Muscle of leg (tissue), 11 donors: ENCODE results near the gene SHROOM3. TPM values are rescaled to one million over a fixed set of nuclear protein-coding genes. Genes with fewer than 3 reads are reported as not detected.

ENCODE experiments used
- DNase-seq: peaks from one replicate; pipeline ENCODE4 v3.0.0; 2013
- H3K27ac ChIP-seq: one replicate; pipeline ENCODE4 v1.5.1; 2013; ENCODE audit warnings: mild to moderate bottlenecking, low read length, control low read depth
- H3K27me3 ChIP-seq: one replicate; pipeline ENCODE4 v1.6.1; 2013; ENCODE audit warnings: low read length; ENCODE audit not compliant: control insufficient read depth, insufficient read depth
- H3K36me3 ChIP-seq: one replicate; pipeline ENCODE4 v1.6.1; 2013; ENCODE audit warnings: low read length; ENCODE audit not compliant: control insufficient read depth, insufficient read depth
- H3K4me1 ChIP-seq: one replicate; pipeline ENCODE4 v1.6.1; 2013; ENCODE audit warnings: low read length; ENCODE audit not compliant: control insufficient read depth, insufficient read depth
- H3K4me3 ChIP-seq: one replicate; pipeline ENCODE4 v1.5.1; 2013; ENCODE audit warnings: low read length, control low read depth
- H3K9me3 ChIP-seq: replicated peaks from 2 replicates; pipeline ENCODE4 v1.6.1; 2013; ENCODE audit warnings: low read depth, low read length; ENCODE audit not compliant: control insufficient read depth
- WGBS: methylation state at CpG from one replicate; pipeline ENCODE4 v1.1.5; 2013; ENCODE audit warnings: missing lambda C conversion rate; ENCODE audit not compliant: insufficient coverage; 5-methylcytosine and 5-hydroxymethylcytosine counted together
- polyA plus RNA-seq, 8 donors: library from polyadenylated mRNA; unstranded; fragments of 120-200 nt; gene quantifications; one replicate each; pipeline versions ENCODE4 v1.2.1 to v1.2.3, GENCODE V29; 2013; ENCODE audit warnings: inconsistent platforms in 1 of 8, low replicate concordance in 1 of 8; ENCODE audit not compliant: insufficient read length in 8 of 8, insufficient read depth in 1 of 8
- total RNA-seq: library from RNA; stranded (reverse); fragments of 120-200 nt; gene quantifications from one replicate; pipeline ENCODE4 v1.2.4, GENCODE V29; 2013

Gene SHROOM3
- total and polyA plus RNA-seq, 9 donors = 21.0 to 57.5 (median 29.0) TPM

- no peaks in the 10 kb centered on the region for H3K27me3 ChIP-seq
- DNase-seq = no peak
- no peak overlapping the region for H3K4me3 ChIP-seq
- no peak overlapping the region for H3K27ac ChIP-seq
- H3K9me3 ChIP-seq = peaks cover 15% of the 10 kb centered on the region
- WGBS = 92% methylated on average over 4 of the region's 10 CpGs
- H3K4me1 ChIP-seq = peaks cover 20% of the 10 kb centered on the region
- H3K36me3 ChIP-seq = no peaks in the 10 kb centered on the region
These were observed 374.7 kb downstream of the SHROOM3 start for GRCh38 chr4:76809594-76810305.

DNA sequence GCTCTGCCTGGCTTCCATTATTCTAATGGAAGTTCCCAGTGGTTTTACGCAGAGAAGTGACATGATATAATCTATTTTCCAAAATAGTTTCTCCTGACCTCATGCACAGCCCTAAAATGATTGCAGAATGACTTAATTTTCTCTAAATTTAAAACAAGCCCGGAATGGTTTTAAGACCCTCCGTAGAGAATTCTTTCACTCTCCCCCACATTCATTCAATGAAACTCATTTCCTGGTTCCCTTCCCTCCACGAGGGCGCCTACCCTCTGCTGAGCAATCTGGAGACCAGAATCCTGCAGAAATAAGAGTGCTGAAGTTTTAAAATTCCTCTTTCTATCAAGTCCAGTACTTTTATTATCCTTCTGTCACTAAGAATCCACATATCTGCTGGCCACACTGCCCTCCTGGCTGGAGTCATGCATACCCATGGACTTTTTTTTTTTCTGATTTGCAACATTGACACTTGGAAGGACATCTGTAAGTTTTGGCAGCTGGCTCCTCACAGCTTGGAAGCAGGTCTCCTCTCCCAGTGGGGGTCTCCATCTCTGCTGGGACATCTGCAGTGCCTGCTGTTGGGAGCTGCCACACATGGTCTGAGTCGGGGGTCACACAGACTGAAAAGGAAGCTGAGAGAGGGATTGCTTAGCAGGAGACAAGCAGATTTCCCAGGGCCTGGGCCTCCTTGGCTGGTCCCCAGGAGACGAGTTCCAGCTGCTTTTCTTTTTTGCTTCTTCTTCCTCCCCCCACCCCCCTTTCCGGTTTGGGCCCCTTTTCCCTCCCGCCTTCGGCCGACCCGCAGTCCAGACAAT lies 376.8 kb downstream of the SHROOM3 start:
- H3K4me1 ChIP-seq = peaks cover 20% of the 10 kb centered on the region
- H3K27me3 ChIP-seq = no peaks in the 10 kb centered on the region
- DNase-seq = peak; percentile 95
- no peak overlapping the region for H3K4me3 ChIP-seq
- no peaks in the 10 kb centered on the region for H3K36me3 ChIP-seq
- H3K27ac ChIP-seq = peak overlapping the region; percentile 89
- peaks cover 15% of the 10 kb centered on the region for H3K9me3 ChIP-seq
- WGBS = 3% methylated on average over 7 of the region's 12 CpGs

DNA sequence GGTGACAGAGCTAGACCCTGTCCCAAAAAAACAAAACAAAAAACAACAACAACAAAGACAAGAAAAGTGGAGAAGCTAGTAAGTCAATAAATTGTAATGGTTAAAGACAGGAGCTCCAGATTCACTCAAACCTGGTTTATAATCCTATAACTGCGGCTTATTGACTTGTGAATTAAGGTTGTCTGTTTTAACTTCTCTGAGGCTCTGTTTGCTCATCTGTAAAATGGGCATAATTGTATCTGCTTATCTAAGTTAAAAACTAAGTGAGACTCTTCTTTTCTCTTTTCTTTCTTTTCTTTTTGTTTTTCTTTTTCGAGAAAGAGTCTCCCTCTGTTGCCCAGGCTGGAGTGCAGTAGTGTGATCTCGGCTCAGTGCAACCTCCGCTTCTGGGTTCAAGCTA lies 378.0 kb downstream of the SHROOM3 start:
- no peak for DNase-seq
- Histone ChIP-seq H3K27ac (peak overlapping the region; percentile 87), H3K27me3 (no peaks in the 10 kb centered on the region), H3K9me3 (peaks cover 11% of the 10 kb centered on the region), H3K4me3 (no peak overlapping the region), H3K4me1 (peaks cover 20% of the 10 kb centered on the region), H3K36me3 (no peaks in the 10 kb centered on the region)
- 100% methylated on average over 2 of the region's 4 CpGs for WGBS

GRCh38 chr4:76821641-76822040 lies 386.6 kb downstream of the SHROOM3 start:
- no CpG with 5 or more reads among the region's 1 CpG for WGBS
- Histone ChIP-seq H3K27me3 (no peaks in the 10 kb centered on the region), H3K36me3 (no peaks in the 10 kb centered on the region), H3K9me3 (no peaks in the 10 kb centered on the region), H3K4me1 (peaks cover 5% of the 10 kb centered on the region), H3K4me3 (no peak overlapping the region), H3K27ac (peak overlapping the region; percentile 70)
- DNase-seq = peak; percentile 95

DNA sequence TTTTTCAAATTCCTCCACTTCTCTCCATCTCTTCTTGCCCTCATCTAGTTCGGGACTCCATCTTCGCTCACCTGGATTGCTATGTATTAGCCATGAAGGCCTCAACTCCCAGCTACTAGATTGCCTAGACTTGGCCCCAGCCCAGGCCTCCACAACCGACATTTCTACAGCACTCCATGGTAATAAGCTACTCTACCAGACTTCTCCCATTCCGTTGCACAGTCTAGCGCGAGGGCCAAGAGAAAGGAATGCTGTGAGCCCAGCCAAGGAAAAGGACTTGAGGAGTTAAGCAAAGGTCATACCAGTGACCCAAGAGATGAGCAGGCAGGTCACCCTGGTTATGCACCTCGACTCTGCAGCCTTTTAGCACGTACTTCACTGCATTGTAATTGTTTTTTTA lies 387.3 kb downstream of the SHROOM3 start:
- H3K27me3 ChIP-seq = no peaks in the 10 kb centered on the region
- DNase-seq = peak; percentile 47
- no peaks in the 10 kb centered on the region for H3K9me3 ChIP-seq
- H3K4me3 ChIP-seq = no peak overlapping the region
- no peaks in the 10 kb centered on the region for H3K36me3 ChIP-seq
- peak overlapping the region; percentile 70 for H3K27ac ChIP-seq
- peaks cover 5% of the 10 kb centered on the region for H3K4me1 ChIP-seq
- 49% methylated on average over 5 of the region's 8 CpGs for WGBS

DNA sequence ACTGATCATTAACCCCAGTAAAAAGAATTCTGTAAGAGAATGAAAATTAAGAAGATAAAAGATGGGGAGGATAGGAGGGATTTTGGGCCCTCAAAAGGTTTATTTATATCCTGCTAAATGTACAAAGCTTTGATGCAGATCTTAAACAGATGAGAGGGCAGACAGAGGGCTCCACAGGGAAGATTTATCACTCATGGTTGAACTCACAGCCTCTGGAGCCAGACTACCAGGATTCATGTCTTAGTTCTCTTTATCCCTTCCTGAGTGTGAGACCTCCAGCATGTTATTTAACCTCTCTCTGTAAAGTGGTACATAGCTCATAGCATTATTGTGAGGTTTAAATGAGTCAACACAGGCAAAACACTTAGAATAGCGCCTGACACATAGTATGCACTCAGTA lies 388.5 kb downstream of the SHROOM3 start:
- Histone ChIP-seq H3K36me3 (no peaks in the 10 kb centered on the region), H3K27ac (no peak overlapping the region), H3K9me3 (no peaks in the 10 kb centered on the region), H3K27me3 (no peaks in the 10 kb centered on the region), H3K4me1 (peaks cover 5% of the 10 kb centered on the region), H3K4me3 (no peak overlapping the region)
- DNase-seq = no peak
- WGBS = no CpG with 5 or more reads among the region's 1 CpG

DNA sequence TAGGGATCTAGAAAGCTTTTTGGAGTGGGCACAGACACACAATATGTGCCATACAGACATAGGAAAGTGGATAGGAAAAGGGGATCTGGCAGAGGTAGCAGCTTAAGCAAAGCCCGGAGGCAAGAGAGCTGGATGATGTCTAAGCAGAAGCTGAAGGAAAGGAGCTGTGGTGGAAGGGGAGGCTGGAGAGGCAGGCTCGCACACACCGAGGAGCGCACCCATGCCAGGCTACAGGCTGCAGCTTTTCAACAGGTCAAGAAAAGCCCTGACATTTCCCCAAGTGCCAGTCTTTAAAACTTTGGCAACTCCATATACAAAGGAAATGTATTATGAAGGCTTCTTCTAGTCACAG lies 395.6 kb downstream of the SHROOM3 start:
- 44% methylated on average over 1 of the region's 4 CpGs for WGBS
- no peak overlapping the region for H3K4me3 ChIP-seq

DNA sequence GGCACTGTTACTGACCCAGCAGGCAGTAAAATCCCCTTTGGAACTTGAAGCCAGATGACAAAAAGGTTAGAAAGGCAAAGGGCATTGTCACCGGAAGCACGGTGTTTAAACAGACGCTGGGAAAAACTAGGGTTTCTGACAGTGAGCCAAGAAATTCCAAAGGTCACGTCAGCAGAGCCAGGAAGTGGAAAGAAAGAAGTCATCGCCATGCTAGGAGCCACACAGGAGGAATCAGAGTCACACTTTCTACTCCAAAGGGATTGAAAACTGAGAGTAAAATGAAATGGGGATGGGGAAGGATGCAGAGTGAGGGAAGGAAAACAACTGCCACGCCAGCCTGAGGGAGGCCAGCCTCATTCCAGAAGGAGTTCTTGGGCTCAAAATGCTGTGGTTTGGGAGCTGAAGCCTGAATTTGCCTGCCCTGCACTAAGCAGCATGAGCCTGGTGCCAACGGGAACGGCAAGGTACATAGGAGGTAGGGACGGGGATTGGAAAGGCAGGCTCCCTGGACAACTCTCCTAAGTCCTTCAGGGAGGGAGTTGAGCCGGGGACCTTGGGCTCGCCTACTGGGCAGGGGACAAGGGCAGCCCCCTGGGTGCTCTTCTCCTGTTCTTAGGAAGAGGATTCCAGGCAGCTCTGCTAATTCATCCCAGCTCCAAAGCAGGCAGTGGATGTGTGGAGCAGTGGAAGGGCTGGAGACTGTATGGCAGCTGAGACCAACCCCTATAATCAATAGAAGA lies 396.1 kb downstream of the SHROOM3 start:
- 31% methylated on average over 10 of the region's 11 CpGs for WGBS
- Histone ChIP-seq H3K36me3 (no peaks in the 10 kb centered on the region), H3K9me3 (no peaks in the 10 kb centered on the region), H3K27me3 (no peaks in the 10 kb centered on the region), H3K27ac (peak overlapping the region; percentile 67), H3K4me3 (no peak overlapping the region), H3K4me1 (peaks cover 17% of the 10 kb centered on the region)
- DNase-seq = peak; percentile 72

More for the DNA sequence above, 395.6 kb downstream of the SHROOM3 start:
- H3K27ac ChIP-seq = no peak overlapping the region
- H3K4me1 ChIP-seq = peaks cover 17% of the 10 kb centered on the region
- H3K27me3 ChIP-seq = no peaks in the 10 kb centered on the region
- H3K9me3 ChIP-seq = no peaks in the 10 kb centered on the region
- no peaks in the 10 kb centered on the region for H3K36me3 ChIP-seq
- no peak for DNase-seq

DNA sequence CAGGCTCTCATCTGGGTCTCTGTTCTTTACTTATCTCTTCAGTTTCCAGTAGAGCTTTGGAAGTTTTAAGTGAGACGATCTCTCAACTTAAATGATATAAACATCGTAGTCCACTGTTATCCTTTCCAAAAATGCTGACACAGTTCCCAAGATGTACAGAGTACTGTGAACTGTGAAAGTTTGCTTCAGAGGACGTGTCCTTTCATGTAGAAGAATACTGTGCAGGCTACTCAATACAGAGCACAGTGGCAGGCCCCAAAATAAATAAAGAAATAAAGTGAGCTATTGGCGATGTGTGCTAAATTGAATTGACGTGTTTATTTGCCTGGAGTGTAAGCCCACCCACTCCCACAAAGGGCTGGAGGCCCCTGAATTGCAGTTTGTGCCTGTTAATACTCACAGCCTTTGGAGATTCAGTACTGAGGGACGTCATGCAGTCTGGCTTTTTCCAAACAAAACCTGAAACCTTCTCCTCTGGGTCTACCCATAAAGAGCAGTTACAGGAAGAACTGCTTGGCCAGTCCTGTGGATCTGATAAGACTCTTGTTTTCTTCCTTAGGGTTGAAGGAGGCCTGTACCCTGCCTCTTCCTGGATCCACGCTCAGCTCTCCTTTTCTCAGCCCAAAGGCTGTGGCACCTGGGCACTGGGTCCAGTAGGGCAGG lies 396.8 kb downstream of the SHROOM3 start:
- Histone ChIP-seq H3K4me3 (no peak overlapping the region), H3K36me3 (no peaks in the 10 kb centered on the region), H3K9me3 (no peaks in the 10 kb centered on the region), H3K27me3 (no peaks in the 10 kb centered on the region), H3K4me1 (peaks cover 17% of the 10 kb centered on the region), H3K27ac (peak overlapping the region; percentile 67)
- 47% methylated on average over 3 of the region's 7 CpGs for WGBS
- peak; percentile 49 for DNase-seq
